ENCODE measurements around the gene MCTP1.
"Not testable (repeated sequence)": the region's sequence is repeated elsewhere in the genome, so short reads cannot be mapped to it uniquely, and the experiment has no call there.

Gene MCTP1

DNA sequence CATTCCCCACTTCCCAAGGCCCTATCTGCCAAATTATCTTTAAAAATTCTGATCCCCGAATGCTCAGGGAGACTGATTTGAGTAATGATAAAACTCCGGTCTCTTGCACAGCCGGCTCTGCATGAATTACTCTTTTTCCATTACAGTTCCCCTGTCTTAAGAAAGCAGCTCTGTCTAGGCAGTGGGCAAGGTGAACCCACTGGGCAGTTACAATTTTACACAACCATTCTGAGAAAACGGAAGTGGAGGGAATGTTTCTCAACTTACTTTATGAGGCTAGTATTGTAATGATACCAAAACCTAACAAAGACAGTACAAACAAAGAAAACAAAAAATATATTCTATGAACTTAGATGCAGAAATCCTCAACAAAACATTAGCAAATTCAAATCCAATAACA is 100.0 kb downstream of the MCTP1 start:
- DNase-seq (ENCODE audit: low read depth in 2 of 2, low spot score in 1 of 2) = no peak

DNA sequence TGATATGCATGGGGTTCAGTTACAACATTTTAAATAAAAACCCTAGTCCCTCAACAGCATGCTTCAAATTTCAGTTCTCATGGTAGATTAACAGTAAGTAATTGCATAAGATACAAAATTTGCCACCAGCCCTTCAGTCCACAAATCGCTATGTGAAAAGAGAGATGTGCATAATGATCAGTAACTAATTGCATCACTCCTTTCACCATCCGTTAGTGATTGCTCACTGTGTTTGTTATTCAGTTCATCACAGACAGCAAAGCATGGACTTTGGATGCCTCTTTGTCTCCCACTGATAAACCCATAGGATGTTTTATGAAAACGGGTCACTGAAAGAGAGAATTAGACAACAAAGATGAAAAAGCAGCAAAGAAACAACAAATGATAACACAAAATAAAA is 103.2 kb downstream of the MCTP1 start:
- DNase-seq (ENCODE audit: low read depth in 2 of 2, low spot score in 1 of 2) = no peak

DNA sequence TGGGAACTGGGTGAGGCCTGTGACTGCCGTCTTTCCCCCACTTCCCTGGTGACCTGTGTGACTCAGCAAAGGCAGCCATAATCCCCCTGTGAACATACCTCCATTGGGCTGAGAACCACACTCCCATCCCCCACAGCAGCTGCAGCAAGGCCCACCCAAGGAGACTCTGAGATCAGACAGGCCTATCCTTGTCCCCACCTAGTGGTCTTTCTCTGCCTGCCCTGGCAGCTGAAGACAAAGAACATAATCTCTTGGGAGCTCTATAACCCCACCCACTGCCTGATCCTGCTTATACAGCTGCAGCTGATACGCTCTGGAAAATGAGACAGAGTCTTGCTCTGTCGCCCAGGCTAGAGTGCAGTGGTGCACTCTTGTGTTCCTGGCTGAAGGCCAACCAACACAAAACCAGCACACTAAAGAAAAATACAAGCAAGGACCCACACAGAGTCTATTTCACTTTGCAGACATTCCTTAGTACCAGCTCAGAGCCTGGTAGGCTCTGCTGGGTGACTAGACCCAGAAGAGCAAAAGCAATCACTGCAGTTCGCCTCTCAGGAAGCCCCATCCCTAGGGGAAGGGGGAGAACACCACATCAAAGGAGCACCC is 106.7 kb downstream of the MCTP1 start:
- no peak for DNase-seq (ENCODE audit: low read depth in 2 of 2, low spot score in 1 of 2)

DNA sequence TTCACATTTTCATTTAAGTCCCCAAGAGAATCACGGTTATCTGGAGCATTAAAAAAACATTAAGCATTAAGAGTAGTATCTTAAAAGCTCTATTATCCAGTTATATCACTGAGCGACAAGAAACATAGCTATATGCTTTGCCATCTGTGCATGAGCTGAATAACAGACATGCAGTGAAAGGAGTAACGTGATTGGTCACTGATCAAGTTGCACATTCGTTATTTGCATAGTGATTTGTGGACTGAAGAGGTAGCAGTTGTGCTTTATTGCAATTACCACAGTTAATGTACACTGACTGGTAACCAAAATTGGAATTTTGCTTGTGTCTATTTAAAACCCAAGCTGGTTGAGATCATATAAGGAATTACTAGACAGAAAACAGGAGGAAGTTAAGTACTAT is 107.4 kb downstream of the MCTP1 start:
- no peak for DNase-seq (ENCODE audit: low read depth in 2 of 2, low spot score in 1 of 2)

DNA sequence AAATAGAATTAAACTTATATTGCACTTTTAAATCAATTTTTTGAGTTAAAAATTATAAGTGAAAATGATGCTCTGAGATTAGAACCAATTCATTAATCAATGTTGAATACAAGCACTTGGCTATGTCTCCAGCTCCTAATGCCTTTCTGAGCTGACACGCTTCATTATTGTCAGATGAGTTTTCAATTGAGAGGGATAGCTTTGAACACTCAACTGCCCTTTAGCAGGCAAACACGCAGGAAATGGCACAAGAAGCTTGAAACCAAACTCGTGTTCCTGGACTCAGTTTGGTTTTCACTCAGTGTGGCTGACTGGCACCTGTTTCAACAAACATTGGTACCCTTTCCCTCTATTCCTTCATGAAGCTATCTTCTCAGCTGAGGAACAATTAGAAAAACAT is 109.8 kb downstream of the MCTP1 start:
- no peak for DNase-seq (ENCODE audit: low read depth in 2 of 2, low spot score in 1 of 2)

DNA sequence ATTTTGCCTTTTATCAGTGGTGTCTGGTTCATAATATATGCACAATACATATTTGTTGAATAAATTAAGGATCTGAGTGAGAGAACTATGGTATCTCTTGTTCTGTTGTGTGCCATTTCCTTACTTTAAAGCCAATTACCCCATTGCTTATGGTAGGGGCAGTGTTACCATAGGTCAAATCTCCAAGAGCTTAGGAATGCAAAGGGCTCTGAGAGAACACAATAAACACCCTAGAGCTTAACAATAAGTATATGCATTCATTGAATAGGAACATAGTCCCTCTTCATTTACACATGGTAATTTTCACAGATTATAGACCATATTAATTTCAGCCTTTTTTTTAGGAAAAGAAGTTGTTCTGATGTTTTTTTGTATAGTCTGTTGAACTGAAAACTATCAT is 112.2 kb downstream of the MCTP1 start:
- DNase-seq (ENCODE audit: low read depth in 2 of 2, low spot score in 1 of 2) = no peak

DNA sequence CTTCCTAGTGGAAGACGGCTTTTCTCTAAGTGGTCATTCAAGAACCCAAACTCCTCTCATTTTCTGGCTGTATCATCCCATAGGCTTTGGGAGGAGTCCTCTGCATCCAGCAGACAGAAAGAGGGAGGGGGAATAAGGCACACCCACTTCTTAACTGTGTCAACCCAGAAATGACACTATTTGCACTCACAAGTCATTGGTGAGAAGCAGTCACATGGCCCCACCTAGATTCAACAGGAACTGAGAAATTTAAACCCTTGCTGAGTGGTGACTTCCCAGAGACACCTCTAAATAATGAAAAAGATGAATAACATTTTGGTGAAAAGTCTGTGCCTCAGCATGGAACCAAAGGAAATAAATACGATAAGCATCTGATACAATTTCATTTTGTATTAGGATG is 120.0 kb downstream of the MCTP1 start:
- DNase-seq (ENCODE audit: low read depth in 2 of 2, low spot score in 1 of 2) = no peak

DNA sequence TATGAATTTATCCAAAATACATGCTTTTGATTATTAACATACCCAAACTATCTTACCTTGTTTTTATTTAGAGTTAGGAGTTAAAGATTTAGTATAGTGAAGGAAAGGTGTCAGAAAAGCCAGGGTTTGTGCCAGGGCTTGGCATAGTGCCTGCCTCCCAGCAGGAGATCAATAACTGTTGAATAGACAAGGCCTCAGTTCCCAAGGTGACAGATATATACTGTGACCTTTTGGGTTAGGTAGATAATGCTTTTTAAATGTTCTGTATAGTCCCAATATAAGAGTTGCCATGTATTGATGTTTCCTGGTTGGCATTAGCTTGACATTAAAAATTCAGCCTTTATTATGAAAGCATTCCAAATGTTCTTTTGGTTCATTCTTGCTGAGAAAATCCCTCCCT is 121.8 kb downstream of the MCTP1 start:
- no peak for DNase-seq (ENCODE audit: low read depth in 2 of 2, low spot score in 1 of 2)

DNA sequence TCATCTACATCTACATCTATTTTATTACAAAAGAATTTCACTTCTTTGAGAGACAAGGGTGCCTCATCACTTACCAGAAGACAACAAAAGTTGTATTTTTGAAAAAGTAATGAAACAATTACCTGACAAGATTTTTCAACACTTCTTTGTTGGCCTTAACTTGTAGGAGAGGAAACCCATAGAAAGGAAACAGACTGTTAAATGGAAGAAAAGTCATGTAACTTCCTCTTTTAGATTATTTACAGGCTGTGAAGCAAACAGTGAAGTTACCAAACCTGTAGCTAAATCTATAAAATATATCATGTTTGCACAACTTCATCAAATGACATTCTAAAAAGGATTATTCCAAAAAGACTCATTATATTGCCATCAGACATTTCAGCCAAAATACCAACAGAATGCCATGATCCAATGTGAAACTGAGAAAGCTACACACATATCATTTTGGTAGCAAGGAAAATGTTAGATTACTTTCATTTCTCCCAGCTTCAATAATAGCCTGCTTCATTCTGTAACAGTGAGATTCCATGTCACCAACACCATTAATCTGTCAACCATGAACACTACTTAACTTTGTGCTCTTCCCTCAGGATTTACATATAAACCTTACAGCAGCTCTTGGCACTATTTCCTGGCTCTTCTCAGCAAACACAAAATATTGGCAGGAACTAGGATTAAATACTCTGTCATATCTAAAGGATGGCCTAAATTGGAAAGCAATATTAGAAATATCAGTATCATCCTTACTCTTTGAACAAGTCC is 122.5 kb downstream of the MCTP1 start:
- DNase-seq (ENCODE audit: low read depth in 2 of 2, low spot score in 1 of 2) = no peak

DNA sequence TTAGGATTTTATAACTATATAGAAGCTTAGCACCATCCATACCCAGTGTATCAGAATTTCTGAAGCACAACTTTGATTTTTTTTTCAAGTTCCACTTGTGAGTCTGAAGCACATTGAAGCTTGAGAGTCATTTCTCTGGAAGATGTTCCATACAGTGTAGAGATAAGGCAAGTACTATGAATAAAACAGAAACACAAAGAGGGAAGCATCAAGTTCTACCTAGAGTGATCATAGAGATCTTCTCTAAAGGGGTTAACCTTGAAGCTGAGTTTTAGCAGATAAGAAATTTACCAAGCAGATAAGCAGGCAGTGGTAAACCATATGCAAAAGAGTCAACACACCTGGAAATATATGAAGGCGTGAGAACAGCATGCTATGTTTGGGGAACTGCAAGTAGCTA is 125.3 kb downstream of the MCTP1 start:
- DNase-seq (ENCODE audit: low read depth in 2 of 2, low spot score in 1 of 2) = no peak

DNA sequence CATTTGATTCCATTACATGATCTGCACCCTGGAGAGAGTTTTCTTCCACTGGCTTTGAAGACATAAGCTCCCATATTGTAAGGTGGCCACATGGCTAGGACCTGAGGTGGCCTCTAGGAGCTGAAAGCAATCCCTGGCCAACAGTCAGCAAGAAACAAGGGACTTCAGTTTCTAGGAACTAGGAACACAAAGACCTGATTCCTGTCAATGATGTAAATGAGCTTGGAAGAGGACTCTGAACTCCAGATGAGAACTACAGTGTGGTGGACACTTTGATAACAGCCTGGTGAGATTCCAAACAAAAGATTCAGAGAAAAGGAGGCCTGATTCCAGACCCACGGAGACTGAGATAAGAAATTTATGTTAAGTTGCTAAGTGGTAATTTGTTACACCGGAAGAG is 129.0 kb downstream of the MCTP1 start:
- no peak for DNase-seq (ENCODE audit: low read depth in 2 of 2, low spot score in 1 of 2)

DNA sequence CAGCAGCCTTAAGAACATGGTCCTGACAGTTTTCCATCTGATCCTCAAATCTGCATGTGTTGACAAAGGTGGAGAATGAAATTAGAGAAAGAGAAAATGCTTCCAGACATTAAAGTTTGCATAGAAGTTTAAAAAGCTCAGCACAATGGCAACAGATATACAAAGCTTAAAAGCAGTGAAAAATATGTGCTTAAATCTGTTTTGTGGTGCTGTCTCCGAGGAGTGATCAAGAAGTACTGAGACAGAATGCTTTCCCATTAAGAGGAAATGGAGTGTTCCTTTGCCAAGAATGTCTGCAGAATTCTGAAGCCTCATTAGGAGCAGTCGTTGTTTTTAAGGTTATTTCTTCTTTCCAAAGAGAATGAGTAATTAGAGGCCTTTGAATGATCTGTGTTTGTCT is 131.4 kb downstream of the MCTP1 start:
- DNase-seq (ENCODE audit: low read depth in 2 of 2, low spot score in 1 of 2) = no peak

DNA sequence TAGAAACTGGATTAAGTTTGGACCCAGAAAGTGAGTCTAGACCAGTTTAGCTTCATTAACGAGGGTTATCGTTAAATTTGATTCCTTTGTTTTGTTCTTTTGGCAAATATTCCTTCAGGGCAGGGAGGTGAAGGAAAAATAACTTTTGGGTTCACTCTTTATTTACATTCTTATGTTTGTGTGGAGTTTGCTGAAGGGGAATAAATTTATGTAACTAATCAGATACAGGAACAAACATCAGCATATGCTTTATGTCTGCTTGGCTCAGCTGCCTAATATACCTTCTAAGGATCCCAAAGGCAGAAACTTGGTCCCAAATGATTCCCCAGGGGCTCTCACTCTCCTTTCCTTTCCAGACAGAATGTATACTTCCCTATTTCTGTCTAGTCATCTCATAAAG is 132.4 kb downstream of the MCTP1 start:
- no peak for DNase-seq (ENCODE audit: low read depth in 2 of 2, low spot score in 1 of 2)

DNA sequence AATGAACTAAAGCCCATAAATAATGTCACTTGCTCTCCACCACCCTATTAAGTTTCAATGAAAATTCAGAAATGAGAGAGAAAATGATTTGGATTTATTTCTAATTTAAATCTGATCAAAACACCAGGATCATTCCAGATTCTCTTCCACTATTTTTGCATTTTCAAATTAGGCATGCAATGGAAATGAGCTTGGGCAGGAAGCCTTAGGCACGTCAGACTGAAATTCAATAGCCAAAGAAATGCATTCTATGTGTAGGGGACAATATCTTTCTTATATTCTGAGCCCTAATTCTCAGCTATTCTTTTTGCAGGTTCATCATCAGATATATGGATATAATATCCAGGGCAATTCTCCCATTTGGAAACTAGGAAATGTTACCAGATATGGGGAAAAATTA is 132.8 kb downstream of the MCTP1 start:
- no peak for DNase-seq (ENCODE audit: low read depth in 2 of 2, low spot score in 1 of 2)

DNA sequence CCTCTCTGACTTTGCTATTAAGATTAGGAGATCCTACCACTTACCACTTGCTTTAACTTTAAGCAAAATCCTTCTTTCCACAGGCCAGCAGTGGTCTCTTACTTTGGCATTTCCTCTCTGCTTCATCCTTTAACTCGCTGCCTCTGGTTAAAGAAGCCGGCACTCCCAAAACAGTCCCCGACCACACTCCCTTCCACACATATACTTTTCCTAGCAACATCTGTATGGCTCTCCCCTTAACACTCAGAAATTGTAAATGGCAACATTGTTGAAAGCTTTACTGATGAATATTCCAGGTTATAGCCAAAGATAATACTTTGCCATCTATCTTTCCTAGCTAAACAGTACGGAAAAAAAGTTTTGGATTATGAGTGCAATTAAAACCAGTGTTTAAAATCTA is 133.2 kb downstream of the MCTP1 start:
- DNase-seq (ENCODE audit: low read depth in 2 of 2, low spot score in 1 of 2) = no peak

DNA sequence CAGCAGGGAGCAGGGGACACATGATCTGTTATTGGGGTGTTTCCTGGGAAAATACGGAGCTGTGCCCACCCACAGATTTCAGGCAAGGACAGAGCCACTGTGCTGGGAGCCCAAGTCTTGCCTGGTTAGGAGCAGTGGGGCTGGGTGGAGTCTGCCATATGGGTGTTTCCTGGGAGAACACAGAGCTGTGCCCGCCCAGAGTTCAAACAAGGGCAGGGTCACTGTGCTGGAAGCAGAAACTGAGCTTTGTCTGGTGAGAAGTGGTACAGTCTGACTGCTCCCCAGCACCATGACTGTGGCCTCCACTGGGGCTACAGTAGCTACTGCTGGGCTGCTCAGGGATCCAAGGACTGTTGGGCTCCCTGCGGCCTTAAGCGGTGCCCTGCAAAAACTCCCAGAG is 135.5 kb downstream of the MCTP1 start:
- no peak for DNase-seq (ENCODE audit: low read depth in 2 of 2, low spot score in 1 of 2)

DNA sequence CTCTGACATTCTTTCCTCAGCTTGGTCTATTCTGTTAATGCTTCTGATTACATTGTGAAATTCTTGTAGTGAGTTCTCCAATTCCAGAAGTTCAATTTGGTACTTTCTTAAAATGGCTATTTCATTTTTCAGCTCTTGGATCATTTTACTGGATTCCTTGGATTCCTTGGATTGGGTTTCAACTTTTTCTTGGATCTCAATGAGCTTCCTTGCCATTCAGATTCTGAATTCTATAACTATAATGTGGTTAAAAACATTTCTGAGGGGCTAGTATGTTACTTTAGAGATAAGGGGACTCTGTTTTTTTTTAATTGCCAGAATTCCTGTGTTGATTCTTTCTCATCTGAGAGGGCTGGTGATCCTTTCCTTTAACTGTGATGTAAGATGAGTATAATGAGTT is 136.4 kb downstream of the MCTP1 start:
- no peak for DNase-seq (ENCODE audit: low read depth in 2 of 2, low spot score in 1 of 2)

DNA sequence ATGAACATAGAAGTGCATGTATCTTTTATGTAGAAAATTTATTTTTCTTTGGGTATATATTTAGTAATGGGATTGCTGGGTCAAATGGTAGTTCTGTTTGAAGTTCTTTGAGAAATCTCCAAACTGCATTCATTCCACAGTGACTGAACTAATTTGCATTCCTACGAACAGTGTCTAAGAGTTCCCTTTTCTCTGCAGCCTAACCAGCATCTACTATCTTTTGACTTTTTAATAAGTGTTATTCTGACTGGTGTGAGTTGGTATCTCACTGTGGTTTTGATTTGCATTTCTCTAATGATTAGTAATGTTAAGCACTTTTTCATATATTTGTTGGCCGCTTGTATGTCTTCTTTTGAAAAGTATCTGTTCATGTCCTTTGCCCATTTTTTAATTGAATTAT is 141.0 kb downstream of the MCTP1 start:
- DNase-seq (ENCODE audit: low read depth in 2 of 2, low spot score in 1 of 2) = not testable (repeated sequence)

DNA sequence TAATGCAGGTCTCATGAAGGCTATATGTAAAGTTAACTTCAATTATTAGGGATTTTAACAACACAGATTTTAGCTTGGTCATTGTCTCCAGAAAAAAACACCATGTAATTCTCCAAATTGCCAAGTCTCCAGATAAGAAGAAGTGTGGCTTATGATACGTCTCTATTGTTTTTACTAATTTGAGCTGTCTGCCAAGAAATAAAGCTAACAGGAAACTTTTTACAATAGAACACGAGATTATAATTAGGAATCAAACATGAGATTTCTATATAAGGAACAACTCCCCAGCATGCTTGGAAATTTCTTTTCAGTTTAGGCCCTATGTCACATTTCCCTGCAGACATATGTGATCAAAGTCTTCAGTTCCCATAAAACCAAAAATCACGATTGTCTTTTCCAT is 142.7 kb downstream of the MCTP1 start:
- DNase-seq (ENCODE audit: low read depth in 2 of 2, low spot score in 1 of 2) = no peak

DNA sequence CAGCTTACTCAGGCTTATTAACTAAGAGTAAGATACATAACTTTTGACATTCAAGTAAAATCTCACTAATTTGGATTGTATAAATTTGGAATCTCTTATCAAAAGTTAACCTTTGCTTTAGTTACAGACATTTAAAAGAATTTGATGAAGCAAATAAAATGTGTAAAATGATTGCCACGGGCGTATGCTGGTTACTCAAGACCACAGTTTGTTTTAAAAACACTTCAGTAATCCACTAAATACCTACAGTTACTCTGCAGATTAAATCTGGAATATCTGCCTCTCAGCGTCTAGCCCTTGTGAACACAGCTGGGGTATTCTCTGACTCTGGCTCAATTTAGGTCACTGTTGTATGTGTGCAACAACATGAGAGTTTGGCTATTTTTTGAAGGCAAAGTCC is 143.8 kb downstream of the MCTP1 start:
- no peak for DNase-seq (ENCODE audit: low read depth in 2 of 2, low spot score in 1 of 2)

DNA sequence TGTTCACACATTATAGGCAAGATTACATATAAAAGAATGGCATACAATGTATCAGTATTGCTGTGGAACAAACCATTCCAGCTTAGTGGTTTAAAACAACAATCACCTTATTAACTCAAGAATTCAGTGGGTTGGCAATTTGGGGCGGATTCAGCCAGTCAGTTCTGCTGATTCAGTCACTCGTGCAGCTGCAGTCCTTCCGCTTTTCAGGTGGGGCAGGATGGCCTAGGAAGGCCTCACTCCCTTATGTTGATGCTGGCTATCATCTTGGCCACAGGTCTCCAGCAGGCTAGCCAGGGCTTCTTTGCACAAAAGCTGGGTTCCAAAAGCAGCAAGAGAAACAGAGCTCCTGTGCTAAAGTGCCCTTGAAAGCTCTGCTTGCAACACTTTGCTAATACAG is 150.6 kb downstream of the MCTP1 start:
- DNase-seq (ENCODE audit: low read depth in 2 of 2, low spot score in 1 of 2) = no peak

DNA sequence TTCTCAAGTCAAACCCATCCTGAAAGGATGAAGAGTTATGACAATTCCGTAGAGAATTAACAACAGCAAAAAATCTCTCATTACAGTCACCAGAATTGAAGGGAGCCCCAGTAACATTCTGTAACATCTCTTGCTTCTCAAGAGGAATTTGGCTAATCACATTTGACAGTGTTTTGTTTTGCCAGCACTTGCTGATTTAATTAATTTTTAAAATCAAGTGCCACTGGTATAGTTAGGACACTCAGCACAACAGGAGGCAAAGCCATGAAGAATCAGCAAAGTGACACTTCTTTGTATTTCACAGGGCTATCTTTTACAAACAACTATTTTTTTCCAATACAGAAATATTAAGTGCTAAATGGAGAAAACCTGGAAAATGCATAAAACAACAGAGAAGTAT is 152.8 kb downstream of the MCTP1 start:
- DNase-seq (ENCODE audit: low read depth in 2 of 2, low spot score in 1 of 2) = no peak

DNA sequence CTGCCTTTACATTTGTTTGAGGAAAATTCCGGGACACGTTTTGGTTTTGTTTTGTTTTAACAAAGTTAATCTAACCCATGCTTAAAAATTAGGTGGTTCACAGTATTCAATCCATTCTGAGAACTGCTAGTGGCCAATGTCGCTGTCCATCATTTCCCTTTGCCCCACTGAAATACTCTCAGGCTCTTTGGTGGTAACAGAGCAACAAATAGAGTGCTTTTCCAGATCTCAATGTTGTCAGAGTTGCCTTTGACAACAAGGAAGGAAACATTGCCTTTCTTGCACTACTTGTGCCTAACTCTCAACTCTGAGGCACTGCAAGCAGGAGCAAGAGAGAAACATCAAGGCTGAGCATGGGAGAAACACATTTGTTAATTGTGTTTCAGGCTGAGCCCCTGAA is 154.0 kb downstream of the MCTP1 start:
- DNase-seq (ENCODE audit: low read depth in 2 of 2, low spot score in 1 of 2) = no peak
